ENCODE measurements around the gene NRXN2. TPM values are rescaled to one million over a fixed set of nuclear protein-coding genes. Genes with fewer than 3 reads are reported as not detected.

The NRXN2 gene
- total RNA-seq, 1 experiment from 2014 or later: 0.15 TPM

DNA sequence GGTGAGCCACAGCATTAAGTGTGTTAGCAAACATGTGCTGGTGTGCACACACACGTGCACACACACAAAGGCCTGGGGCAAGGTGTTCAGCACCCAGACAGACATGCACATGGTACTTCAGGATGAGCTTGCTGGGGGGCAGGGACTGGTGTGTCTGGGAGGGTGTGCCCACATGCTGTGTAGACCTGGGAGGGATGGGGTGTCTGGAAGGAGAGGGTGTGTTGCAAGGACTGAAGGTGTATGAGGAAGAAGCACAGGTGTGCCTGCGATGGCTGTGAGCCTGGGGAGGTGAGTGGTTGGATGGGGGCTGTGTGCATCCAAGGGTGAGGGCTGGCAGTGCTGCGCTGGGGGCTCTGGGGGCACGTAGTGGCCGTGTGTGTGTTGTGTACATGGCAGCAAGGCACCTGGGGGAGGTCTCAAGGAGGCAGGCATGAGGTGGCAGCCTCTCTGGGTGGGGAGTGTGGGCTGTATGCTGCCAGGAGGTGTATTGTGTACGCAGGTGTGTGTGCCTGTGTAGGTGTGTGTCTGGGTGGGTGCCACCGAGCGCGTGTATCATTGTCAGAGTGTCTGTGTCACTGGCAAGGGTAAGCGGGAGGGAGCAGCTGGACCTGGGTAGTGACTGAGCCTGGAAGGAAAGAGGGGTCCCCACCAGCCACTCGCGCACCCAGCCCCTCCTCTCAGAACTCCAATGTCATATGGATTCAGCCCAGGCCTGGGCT, 2.2 kb downstream of the NRXN2 start:
- no peak for ATAC-seq
- TF ChIP-seq, protein P1, sequence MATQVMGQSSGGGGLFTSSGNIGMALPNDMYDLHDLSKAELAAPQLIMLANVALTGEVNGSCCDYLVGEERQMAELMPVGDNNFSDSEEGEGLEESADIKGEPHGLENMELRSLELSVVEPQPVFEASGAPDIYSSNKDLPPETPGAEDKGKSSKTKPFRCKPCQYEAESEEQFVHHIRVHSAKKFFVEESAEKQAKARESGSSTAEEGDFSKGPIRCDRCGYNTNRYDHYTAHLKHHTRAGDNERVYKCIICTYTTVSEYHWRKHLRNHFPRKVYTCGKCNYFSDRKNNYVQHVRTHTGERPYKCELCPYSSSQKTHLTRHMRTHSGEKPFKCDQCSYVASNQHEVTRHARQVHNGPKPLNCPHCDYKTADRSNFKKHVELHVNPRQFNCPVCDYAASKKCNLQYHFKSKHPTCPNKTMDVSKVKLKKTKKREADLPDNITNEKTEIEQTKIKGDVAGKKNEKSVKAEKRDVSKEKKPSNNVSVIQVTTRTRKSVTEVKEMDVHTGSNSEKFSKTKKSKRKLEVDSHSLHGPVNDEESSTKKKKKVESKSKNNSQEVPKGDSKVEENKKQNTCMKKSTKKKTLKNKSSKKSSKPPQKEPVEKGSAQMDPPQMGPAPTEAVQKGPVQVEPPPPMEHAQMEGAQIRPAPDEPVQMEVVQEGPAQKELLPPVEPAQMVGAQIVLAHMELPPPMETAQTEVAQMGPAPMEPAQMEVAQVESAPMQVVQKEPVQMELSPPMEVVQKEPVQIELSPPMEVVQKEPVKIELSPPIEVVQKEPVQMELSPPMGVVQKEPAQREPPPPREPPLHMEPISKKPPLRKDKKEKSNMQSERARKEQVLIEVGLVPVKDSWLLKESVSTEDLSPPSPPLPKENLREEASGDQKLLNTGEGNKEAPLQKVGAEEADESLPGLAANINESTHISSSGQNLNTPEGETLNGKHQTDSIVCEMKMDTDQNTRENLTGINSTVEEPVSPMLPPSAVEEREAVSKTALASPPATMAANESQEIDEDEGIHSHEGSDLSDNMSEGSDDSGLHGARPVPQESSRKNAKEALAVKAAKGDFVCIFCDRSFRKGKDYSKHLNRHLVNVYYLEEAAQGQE (IDR thresholded peaks at IDR 0.05; ENCODE audit: insufficient read depth in 1 of 2, low read depth in 2 of 2, low read length in 1 of 2): no peak
- no peak for TF ChIP-seq POLR2AphosphoS5 (IDR thresholded peaks at IDR 0.05; ENCODE audit: low read depth, low read length)
- TF ChIP-seq, protein P2, sequence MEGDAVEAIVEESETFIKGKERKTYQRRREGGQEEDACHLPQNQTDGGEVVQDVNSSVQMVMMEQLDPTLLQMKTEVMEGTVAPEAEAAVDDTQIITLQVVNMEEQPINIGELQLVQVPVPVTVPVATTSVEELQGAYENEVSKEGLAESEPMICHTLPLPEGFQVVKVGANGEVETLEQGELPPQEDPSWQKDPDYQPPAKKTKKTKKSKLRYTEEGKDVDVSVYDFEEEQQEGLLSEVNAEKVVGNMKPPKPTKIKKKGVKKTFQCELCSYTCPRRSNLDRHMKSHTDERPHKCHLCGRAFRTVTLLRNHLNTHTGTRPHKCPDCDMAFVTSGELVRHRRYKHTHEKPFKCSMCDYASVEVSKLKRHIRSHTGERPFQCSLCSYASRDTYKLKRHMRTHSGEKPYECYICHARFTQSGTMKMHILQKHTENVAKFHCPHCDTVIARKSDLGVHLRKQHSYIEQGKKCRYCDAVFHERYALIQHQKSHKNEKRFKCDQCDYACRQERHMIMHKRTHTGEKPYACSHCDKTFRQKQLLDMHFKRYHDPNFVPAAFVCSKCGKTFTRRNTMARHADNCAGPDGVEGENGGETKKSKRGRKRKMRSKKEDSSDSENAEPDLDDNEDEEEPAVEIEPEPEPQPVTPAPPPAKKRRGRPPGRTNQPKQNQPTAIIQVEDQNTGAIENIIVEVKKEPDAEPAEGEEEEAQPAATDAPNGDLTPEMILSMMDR (IDR thresholded peaks at IDR 0.05): no peak
- TF ChIP-seq TCF7L2 (IDR thresholded peaks at IDR 0.05; ENCODE audit: low read depth, low read length): no peak
- TF ChIP-seq SIN3A (IDR thresholded peaks at IDR 0.05; ENCODE audit: borderline replicate concordance, insufficient read depth, low read depth, low read length): no peak
- DNase-seq (ENCODE audit: low read depth, low spot score): no peak
- no peaks in the 10 kb centered on the region for H3K9me3 ChIP-seq (ENCODE audit: control insufficient read depth, insufficient read depth, low read depth, low read length)
- in situ Hi-C loops (cut with HindIII; ENCODE audit: low pct_unique_long_range_greater_than_20kb, low sequenced_read_pairs) (no loop called here), intact Hi-C loops (cut with micrococcal nuclease; ENCODE audit: unreplicated experiment) (no loop called here)
- ChIA-PET CTCF (no interaction called here), POLR2A (no interaction called here)
- H3K4me1 ChIP-seq (ENCODE audit: control insufficient read depth, insufficient read depth, low read length): peaks cover 5% of the 10 kb centered on the region
- H3K36me3 ChIP-seq (ENCODE audit: control insufficient read depth, insufficient read depth, low read length): no peaks in the 10 kb centered on the region
- BruUV-seq (replicated peaks): no TSS peak
- H3K27ac ChIP-seq (ENCODE audit: low read length): no peak overlapping the region
- H3K4me3 ChIP-seq (ENCODE audit: low read depth in 2 of 2, low read length in 2 of 2): no peak overlapping the region
- peaks cover 2% of the 10 kb centered on the region; the same call in 1 of the 2 replicates for H3K27me3 ChIP-seq (ENCODE audit: control insufficient read depth, insufficient read depth, low read length)

DNA sequence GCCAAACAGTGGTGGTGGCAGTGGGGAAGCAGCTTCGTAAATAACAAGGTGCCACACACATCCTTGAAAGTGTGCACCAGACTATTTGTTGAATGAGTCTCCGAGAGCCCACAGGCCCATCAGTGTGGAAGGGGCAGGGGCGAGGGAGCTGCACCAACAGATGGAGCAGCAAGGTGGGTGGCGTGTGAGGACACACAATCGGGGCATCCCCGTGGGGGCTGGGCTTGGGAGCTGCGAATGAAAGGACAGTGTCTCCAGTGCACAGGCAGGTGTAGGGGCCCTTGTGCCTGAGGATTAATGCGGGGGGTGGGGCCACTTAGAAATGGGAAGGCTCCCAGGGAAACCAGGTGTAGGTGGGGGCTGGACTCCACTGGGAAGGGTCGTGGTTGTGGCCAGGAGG, 2.8 kb downstream of the NRXN2 start:
- Histone ChIP-seq H3K27me3 (ENCODE audit: control insufficient read depth, insufficient read depth, low read length) (peaks cover 2% of the 10 kb centered on the region; the same call in 1 of the 2 replicates), H3K4me1 (ENCODE audit: control insufficient read depth, insufficient read depth, low read length) (peaks cover 8% of the 10 kb centered on the region), H3K27ac (ENCODE audit: low read length) (no peak overlapping the region), H3K4me3 (ENCODE audit: low read depth in 2 of 2, low read length in 2 of 2) (no peak overlapping the region), H3K36me3 (ENCODE audit: control insufficient read depth, insufficient read depth, low read length) (no peaks in the 10 kb centered on the region), H3K9me3 (ENCODE audit: control insufficient read depth, insufficient read depth, low read depth, low read length) (no peaks in the 10 kb centered on the region)
- intact Hi-C loops (cut with micrococcal nuclease; ENCODE audit: unreplicated experiment): no loop called here
- in situ Hi-C loops (cut with HindIII; ENCODE audit: low pct_unique_long_range_greater_than_20kb, low sequenced_read_pairs): no loop called here
- TF ChIP-seq, protein P1 (IDR thresholded peaks at IDR 0.05; ENCODE audit: insufficient read depth in 1 of 2, low read depth in 2 of 2, low read length in 1 of 2): no peak
- TF ChIP-seq SIN3A (IDR thresholded peaks at IDR 0.05; ENCODE audit: borderline replicate concordance, insufficient read depth, low read depth, low read length) (no peak), POLR2AphosphoS5 (IDR thresholded peaks at IDR 0.05; ENCODE audit: low read depth, low read length) (no peak)
- TF ChIP-seq, protein P2 (IDR thresholded peaks at IDR 0.05): no peak
- no TSS peak for BruUV-seq (replicated peaks)
- ChIA-PET CTCF (no interaction called here), POLR2A (no interaction called here)
- ATAC-seq: no peak
- no peak for DNase-seq (ENCODE audit: low read depth, low spot score)
